Nucleus accumbens (tissue), 56 donors: ENCODE results near the gene AKIRIN1.
"Not testable (repeated sequence)": the region's sequence is repeated elsewhere in the genome, so short reads cannot be mapped to it uniquely, and the experiment has no call there.

ENCODE experiments used
- DNase-seq, 56 donors: peaks; one replicate each; lab custom pipeline; 2025; lab: John Stamatoyannopoulos, UW

AKIRIN1 gene

GRCh38 chr1:38992412-38993111 lies 1.5 kb downstream of the AKIRIN1 start:
- peak in 3 of 56 donors; percentile 3 to 44 (median 6) for DNase-seq

GRCh38 chr1:38994196-38994595 lies 3.1 kb downstream of the AKIRIN1 start:
- DNase-seq = no peak

DNA sequence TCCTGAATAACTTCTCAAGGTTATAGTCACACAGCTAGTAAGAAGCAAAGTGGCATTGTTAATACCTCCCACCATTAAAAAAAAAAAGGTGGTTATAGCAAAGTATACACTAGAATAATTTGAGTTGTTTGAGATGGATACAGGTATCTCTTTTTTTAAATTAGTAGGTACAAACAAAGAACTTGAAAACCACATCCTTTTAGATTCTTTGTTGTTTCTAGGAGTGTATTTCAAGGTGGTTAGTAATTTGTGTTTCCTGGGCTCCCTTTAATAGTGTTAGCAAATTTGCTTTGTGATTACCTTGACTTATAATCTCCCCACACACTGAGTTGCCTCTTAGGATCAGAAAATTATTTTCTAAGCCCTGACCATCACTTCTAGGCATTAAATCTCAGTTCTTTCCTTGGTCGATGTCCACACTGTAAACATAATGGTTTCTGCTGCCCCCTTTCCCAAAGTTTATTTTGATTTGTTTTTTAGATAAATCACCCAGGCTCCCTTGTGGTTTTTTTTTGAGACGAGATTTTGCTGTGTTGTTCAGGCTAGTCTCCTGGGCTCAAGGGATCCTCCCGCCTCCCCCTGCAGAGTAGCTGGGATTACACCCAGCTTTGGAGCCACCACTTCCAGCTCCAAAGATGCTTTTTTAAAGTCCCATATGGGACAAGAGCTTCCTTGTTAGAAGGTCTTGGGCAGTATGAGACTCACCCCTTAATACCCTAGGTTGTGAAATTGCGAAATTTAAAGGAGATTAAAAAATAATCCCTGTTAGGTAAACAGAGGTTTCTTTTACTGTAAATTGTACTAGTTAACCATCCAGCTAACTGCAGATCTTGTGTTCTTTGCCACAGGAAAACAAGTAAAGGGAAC lies 6.2 kb downstream of the AKIRIN1 start:
- no peak for DNase-seq

DNA sequence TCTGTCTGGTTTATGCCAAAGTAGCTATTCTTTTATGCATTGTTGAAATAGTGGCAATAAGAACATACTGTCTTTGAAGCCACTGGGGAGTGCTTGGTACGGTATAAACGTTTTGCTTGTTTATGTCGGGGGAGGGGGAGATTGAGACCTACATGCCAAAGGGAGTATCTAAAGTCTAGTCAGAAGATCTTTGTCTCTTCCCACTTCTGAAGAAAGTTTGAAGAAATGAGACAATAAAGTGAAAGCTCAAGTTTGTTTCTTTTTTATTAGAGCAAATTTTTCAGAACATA lies 6.8 kb downstream of the AKIRIN1 start:
- no peak for DNase-seq

DNA sequence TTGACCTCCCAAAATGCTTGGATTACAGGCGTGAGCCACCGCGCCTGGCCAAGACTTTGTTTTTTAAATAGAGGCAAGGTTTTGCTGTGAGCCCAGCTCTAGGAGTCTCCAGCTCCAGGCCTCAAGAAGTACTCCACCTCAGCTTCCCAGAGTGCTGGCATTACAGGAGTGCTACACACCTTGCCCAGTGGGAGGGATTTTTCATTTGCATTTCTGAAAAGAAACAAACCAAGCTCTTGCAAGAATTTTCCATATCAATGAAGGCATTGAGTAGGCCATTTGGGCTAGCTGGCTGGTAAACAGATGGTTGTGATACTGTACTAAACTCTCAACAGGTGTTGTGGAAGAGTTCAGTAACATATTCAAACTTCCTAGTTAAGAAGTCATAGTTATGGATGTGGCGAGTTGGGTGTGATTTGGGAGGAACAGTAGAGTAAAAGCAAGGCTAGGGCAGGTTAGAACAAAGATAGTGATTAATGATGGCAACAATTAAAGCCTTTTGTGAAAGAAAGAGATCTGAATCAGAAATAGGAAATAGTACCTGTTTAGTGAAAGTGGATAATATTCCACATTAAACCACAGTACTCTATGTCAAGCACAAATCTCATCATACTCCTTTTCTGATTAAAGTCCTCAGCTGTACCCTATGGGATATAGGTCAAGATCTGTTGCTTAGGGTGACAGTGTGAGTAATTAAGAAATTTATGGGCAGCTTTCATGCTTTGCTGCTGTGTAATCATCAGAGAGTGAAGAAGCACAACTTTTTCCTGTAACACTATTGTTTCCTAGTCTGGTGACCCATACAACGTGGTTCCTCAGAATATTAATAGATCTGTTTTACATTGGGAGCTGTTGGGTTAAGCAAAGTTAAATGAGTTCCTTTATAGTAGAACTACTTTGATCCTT lies 10.7 kb downstream of the AKIRIN1 start:
- no peak for DNase-seq

GRCh38 chr1:39003281-39003680 lies 12.2 kb downstream of the AKIRIN1 start:
- no peak for DNase-seq

DNA sequence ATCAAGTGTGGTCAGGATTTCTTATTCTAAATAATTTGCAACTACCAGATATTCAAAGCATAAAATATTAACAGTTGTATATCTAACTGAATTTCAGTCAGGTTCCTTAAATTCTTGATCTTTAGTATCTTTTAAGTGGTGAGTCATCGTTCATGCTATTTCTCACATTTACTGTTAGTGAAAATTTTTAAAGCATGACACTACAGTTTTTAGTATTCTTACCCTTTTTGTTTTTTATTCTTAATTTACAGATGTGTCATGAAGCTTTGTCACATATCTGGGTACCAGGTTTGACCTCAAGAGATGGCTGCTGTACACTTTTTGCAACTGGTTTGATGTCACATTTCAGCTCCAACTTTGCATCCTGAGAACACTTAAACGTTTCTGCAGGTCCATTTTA lies 12.7 kb downstream of the AKIRIN1 start:
- no peak for DNase-seq

- no peak for DNase-seq
These were observed 15.2 kb downstream of the AKIRIN1 start for GRCh38 chr1:39006287-39006686.

DNA sequence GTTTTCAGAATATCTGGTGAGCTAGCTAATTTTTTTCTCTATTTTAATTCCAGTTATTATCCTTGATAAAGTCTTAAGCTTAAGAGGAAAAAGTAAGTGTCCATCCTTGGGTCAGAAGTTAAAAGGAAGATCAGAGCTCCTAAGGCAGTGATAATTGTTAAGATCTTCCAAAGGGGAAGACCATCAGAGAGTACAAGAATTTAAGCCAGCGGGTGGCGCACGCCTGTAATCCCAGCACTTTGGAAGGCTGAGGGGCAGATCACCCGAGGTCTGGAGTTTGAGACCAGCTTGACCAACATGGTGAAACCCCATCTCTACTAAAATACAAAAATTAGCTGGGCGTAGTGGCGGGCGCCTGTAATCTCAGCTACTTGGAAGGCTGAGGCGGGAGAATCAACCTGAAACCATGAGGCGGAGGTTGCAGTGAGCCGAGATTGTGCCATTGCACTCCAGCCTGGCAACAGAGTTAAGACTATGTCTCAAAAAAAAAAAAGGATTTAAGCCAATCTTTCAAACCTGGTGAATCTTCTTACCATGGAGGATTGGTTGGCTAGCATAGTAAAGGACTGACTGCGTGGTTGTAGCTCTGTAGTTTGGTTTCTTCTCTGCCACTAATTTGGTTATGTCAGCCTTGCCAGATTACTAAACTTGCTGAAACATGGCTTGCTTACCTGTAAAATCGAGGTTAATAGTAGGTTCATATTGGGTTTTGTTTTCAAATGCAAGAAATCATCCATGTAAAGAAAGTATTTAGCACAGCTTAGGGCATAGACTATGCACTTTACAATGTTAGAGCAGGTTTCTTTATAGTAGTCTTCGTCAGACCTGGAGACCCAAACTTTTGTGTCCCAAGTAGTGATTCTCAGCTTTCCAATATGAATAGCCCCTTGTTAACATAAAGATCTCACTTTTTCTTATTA lies 15.9 kb downstream of the AKIRIN1 start:
- DNase-seq = no peak

- not testable (repeated sequence) for DNase-seq
These were observed 23.9 kb downstream of the AKIRIN1 start for GRCh38 chr1:39014956-39015355.

- DNase-seq = peak in 2 of 56 donors; percentile 2 to 10
These were observed 25.6 kb downstream of the AKIRIN1 start for GRCh38 chr1:39016604-39017171.

- peak in 17 of 56 donors; percentile 2 to 62 (median 14) for DNase-seq
These were observed 26.2 kb downstream of the AKIRIN1 start for GRCh38 chr1:39017266-39017665.

DNA sequence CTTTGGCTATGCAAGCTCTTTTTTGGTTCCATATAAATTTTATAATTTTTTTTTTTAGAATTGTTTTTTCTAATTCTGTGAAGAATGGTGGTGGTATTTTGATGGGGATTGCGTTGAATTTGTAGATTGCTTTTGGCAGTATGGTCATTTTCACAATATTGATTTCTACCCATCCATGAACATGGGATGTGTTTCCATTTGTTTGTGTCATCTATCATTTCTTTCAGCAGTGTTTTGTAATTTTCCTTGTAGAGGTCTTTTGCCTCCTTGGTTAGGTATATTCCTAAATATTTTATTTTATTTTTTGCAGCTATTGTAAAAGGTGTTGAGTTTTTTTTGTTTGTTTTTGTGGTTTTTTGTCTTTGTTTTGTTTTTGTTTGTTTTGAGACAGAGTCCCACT lies 29.4 kb downstream of the AKIRIN1 start:
- not testable (repeated sequence) for DNase-seq

DNA sequence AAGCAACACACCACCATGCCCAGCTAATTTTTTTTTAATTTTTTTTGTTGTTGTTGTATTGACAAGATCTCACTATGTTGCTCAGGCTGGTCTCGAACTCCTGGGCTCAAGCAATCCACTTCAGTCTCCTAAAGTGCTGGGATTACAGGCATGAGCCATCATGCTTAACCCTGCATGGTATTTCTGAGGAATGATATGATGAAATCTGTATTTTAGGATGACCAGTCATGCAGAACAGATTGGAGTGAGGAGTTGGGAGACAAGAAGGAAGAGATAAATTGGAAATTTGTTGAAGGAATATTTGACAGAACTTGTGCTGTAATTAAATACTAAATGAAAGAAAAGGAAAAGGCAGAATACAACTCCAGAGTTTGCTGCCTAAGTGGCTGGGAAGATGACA lies 30.4 kb downstream of the AKIRIN1 start:
- DNase-seq = no peak

DNA sequence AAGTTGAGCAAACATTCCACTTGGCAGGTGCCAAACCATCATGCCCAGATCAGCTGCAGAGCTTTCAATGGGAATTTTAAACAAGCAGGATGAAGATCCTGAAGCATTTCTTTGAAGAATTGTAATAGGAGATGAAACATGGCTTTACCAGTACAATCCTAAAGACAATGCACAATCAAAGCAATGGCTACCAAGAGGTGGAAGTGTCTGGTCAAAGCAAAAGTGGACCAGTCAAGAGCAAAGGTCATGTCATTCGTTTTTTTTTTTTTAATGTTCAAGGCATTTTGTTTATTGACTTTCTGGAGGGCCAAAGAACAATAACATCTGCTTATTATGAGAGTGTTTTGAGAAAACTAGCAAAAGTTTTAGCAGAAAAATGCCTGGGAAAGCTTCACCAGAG lies 32.1 kb downstream of the AKIRIN1 start:
- DNase-seq = no peak

DNA sequence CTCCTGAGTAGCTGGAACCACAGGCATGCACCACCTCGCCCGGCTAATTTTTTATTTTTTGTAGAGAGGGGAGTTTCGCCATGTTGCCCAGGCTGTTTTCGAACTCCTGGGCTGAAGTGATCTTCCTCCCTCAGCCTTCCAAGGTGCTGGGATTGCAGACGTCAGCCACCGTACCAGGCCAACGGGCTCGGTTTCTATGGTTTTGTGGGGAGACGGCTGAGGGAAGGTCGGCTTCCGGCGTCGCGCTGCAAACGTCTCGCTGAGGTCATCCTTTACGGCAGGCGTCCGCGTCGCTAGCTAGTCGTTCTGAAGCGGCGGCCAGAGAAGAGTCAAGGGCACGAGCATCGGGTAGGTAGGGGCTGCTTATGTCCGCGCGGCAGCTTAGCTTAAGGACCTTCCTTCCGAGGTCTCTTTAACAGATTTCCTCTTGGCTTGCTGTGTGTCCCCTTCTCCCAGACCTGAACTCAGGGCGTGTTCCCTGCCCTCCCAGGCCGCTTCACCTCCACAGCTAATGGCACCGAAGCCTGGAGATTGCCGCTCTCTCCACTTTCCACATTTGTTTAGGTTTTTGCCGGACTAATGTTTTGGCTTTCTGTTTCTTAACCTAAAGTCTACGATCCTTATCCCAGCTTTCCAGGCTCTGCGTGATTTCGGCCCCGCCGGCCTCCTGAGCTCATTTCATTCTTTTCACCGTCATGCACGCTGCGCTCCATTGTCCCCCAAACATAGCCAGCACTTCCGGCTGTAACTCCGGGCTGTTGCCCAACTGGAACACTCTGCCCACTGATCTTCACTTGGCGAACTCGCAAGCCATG lies 35.2 kb downstream of the AKIRIN1 start, which contains the start of gene NDUFS5:
NDUFS5 (plus strand) TSS at position 300 of the 815 bp plus-strand sequence. CDS start 2,375 bp downstream, outside the sequence.
- peak; percentile 14 to 94 (median 80) for DNase-seq

GRCh38 chr1:39026866-39027507 lies 35.9 kb downstream of the AKIRIN1 start:
- peak in 1 of 56 donors; percentile 36 for DNase-seq

GRCh38 chr1:39034114-39034654 lies 43.1 kb downstream of the AKIRIN1 start:
- no peak for DNase-seq
